Activated CD4-positive, alpha-beta T cell treated with anti-CD3 and anti-CD28 coated beads, Interleukin-2, Interleukin-6, amounts not matched to agents 100 ng/mL and 50 ng/mL, durations not matched to agents 16 hours and 8 hours (primary cell): ENCODE data around the gene STEAP1B.

Source experiments
- DNase-seq: peaks from one replicate; pipeline ENCODE4 v3.0.0-alpha.2; 2020

Gene STEAP1B

GRCh38 chr7:22397981-22398380, 102.0 kb downstream of the STEAP1B start:
- DNase-seq: no peak

GRCh38 chr7:22395222-22395621, 104.8 kb downstream of the STEAP1B start:
- no peak for DNase-seq

GRCh38 chr7:22394739-22395138, 105.2 kb downstream of the STEAP1B start:
- no peak for DNase-seq

GRCh38 chr7:22393913-22394729, 105.9 kb downstream of the STEAP1B start:
- DNase-seq: no peak

GRCh38 chr7:22390516-22390915, 109.5 kb downstream of the STEAP1B start:
- no peak for DNase-seq

GRCh38 chr7:22389892-22390291, 110.1 kb downstream of the STEAP1B start:
- DNase-seq: no peak

- DNase-seq: no peak
Observed at GRCh38 chr7:22387583-22387982, 112.4 kb downstream of the STEAP1B start.

- DNase-seq: no peak
Observed at GRCh38 chr7:22386865-22387264, 113.1 kb downstream of the STEAP1B start.

GRCh38 chr7:22386206-22386858, 113.7 kb downstream of the STEAP1B start:
- DNase-seq: no peak

GRCh38 chr7:22385326-22385725, 114.7 kb downstream of the STEAP1B start:
- no peak for DNase-seq

- DNase-seq: no peak
Observed at GRCh38 chr7:22380333-22380732, 119.7 kb downstream of the STEAP1B start.

GRCh38 chr7:22378199-22378980, 121.6 kb downstream of the STEAP1B start:
- DNase-seq: no peak

GRCh38 chr7:22377703-22378102, 122.3 kb downstream of the STEAP1B start:
- no peak for DNase-seq

- no peak for DNase-seq
Observed at GRCh38 chr7:22375359-22376048, 124.5 kb downstream of the STEAP1B start.

GRCh38 chr7:22373911-22374310, 126.1 kb downstream of the STEAP1B start:
- DNase-seq: no peak

- DNase-seq: no peak
Observed at GRCh38 chr7:22373388-22373787, 126.6 kb downstream of the STEAP1B start.

GRCh38 chr7:22372863-22373262, 127.1 kb downstream of the STEAP1B start:
- DNase-seq: no peak

GRCh38 chr7:22371878-22372277, 128.1 kb downstream of the STEAP1B start:
- DNase-seq: no peak
